HG03108 (cell line): ENCODE results near the gene GOLM1.

Experiments used
- ATAC-seq: cut with Tn5 transposase; IDR thresholded peaks from one replicate; pipeline ENCODE4 v1.9.1; 2021; ENCODE audit warnings: moderate library complexity; ENCODE audit not compliant: unreplicated experiment

The GOLM1 gene

GRCh38 chr9:85994191-85994590, 105.2 kb downstream of the GOLM1 start:
- ATAC-seq, result no peak

GRCh38 chr9:85987236-85987635, 112.1 kb downstream of the GOLM1 start:
- no peak for ATAC-seq

GRCh38 chr9:85984457-85984856, 114.9 kb downstream of the GOLM1 start:
- ATAC-seq, result no peak

- no peak for ATAC-seq
These were observed 118.0 kb downstream of the GOLM1 start for GRCh38 chr9:85981369-85981768.

GRCh38 chr9:85978496-85978895, 120.9 kb downstream of the GOLM1 start:
- ATAC-seq, result no peak
